Loucy (cell line): ENCODE data around the gene EVX1.

Experiments
- CTCF ChIP-seq: fragments of 200-600 bp; sonication (generic); conservative IDR thresholded peaks from 2 replicates; pipeline ENCODE4 v1.5.1; 2014; ENCODE audit warnings: mild to moderate bottlenecking, antibody characterized with exemption, low read length
- EZH2phosphoT487 ChIP-seq: fragments of 200-600 bp; IDR thresholded peaks from 2 replicates; pipeline ENCODE4 v1.6.1; 2018; ENCODE audit warnings: antibody characterized with exemption, mild to moderate bottlenecking, moderate library complexity, borderline replicate concordance

- TF ChIP-seq CTCF (no peak), EZH2phosphoT487 (no peak)
Observed at GRCh38 chr7:27277628-27278027, 35.0 kb downstream of the EVX1 start.
